Measurements from ENCODE around the gene DEPDC1B. TPM values are rescaled to one million over a fixed set of nuclear protein-coding genes. Genes with fewer than 3 reads are reported as not detected.

Gene DEPDC1B
- total RNA-seq, 1 donor from 2014 or later = 0.74 TPM

- H3K4me1 ChIP-seq = no peaks in the 10 kb centered on the region
- no peaks in the 10 kb centered on the region for H3K9me3 ChIP-seq
- no peaks in the 10 kb centered on the region for H3K36me3 ChIP-seq
- no peak overlapping the region for H3K4me3 ChIP-seq
- no peak for DNase-seq (ENCODE audit: extremely low spot score in 2 of 2)
- TF ChIP-seq POLR2A (IDR thresholded peaks at IDR 0.05) = no peak
- no peak for TF ChIP-seq CTCF (IDR thresholded peaks at IDR 0.05)
- no peak for TF ChIP-seq POLR2AphosphoS5 (IDR thresholded peaks at IDR 0.05; ENCODE audit: insufficient read depth in 1 of 2, low read depth in 1 of 2)
- no peak overlapping the region for H3K27ac ChIP-seq
- no peaks in the 10 kb centered on the region for H3K27me3 ChIP-seq
- intact Hi-C loops (cut with DNase I) = no loop called here
Measured at GRCh38 chr5:60638300-60638699, 61.7 kb downstream of the DEPDC1B start.

GRCh38 chr5:60636644-60637043 is 63.3 kb downstream of the DEPDC1B start:
- no peaks in the 10 kb centered on the region for H3K4me1 ChIP-seq
- H3K36me3 ChIP-seq = no peaks in the 10 kb centered on the region
- H3K27ac ChIP-seq = no peak overlapping the region
- no peaks in the 10 kb centered on the region for H3K27me3 ChIP-seq
- H3K4me3 ChIP-seq = no peak overlapping the region
- TF ChIP-seq POLR2AphosphoS5 (IDR thresholded peaks at IDR 0.05; ENCODE audit: insufficient read depth in 1 of 2, low read depth in 1 of 2) (no peak), CTCF (IDR thresholded peaks at IDR 0.05) (no peak), POLR2A (IDR thresholded peaks at IDR 0.05) (no peak)
- intact Hi-C loops (cut with DNase I) = no loop called here
- no peaks in the 10 kb centered on the region for H3K9me3 ChIP-seq
- no peak for DNase-seq (ENCODE audit: extremely low spot score in 2 of 2)

GRCh38 chr5:60636001-60636400 is 64.0 kb downstream of the DEPDC1B start:
- TF ChIP-seq POLR2A (IDR thresholded peaks at IDR 0.05) (no peak), POLR2AphosphoS5 (IDR thresholded peaks at IDR 0.05; ENCODE audit: insufficient read depth in 1 of 2, low read depth in 1 of 2) (no peak), CTCF (IDR thresholded peaks at IDR 0.05) (no peak)
- Histone ChIP-seq H3K9me3 (no peaks in the 10 kb centered on the region), H3K27me3 (no peaks in the 10 kb centered on the region), H3K36me3 (no peaks in the 10 kb centered on the region), H3K27ac (no peak overlapping the region), H3K4me1 (no peaks in the 10 kb centered on the region), H3K4me3 (no peak overlapping the region)
- intact Hi-C loops (cut with DNase I) = no loop called here
- no peak for DNase-seq (ENCODE audit: extremely low spot score in 2 of 2)

DNA sequence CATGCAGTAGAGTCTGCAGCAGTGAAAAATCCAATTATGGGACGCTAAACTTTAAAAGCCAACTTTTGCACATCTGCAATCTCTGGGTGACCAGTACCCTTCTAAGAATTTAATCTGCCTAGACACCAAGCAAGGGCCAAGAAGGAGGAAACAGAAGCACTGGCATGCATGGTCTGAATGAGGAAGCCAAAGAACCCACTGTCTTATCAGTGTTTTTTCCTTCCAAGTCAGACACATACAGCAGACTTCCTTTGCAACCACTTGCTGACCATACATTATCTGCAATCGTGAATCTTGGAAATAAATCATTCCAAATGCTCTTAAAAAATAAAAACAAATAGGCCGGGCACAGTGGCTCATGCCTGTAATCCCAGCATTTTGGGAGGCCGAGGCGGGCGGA is 65.9 kb downstream of the DEPDC1B start:
- Histone ChIP-seq H3K27me3 (no peaks in the 10 kb centered on the region), H3K9me3 (no peaks in the 10 kb centered on the region), H3K27ac (no peak overlapping the region), H3K4me1 (no peaks in the 10 kb centered on the region), H3K4me3 (no peak overlapping the region), H3K36me3 (no peaks in the 10 kb centered on the region)
- TF ChIP-seq POLR2A (IDR thresholded peaks at IDR 0.05) = no peak
- TF ChIP-seq CTCF (IDR thresholded peaks at IDR 0.05) = no peak
- TF ChIP-seq POLR2AphosphoS5 (IDR thresholded peaks at IDR 0.05; ENCODE audit: insufficient read depth in 1 of 2, low read depth in 1 of 2) = no peak
- intact Hi-C loops (cut with DNase I) = no loop called here
- no peak for DNase-seq (ENCODE audit: extremely low spot score in 2 of 2)

DNA sequence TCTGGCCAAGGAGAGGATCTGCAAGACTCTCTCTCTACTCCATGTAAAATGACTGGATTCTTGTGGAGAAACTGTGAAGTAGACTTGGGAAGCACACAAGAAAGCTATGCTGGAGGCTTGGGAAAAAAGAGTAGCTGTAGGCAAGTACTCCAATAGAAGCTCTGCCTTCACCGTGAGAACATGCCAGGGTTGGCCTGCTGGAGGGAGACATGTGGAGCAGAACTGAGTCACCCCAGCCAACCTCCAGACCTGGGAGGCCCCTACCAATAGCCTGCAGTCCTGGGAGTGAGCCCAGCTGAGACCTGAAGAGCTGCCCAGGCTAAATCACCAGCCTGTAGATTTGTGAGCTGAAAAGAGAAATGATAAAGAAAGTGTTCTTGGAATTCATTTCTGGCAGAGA is 66.6 kb downstream of the DEPDC1B start:
- H3K4me1 ChIP-seq = no peaks in the 10 kb centered on the region
- intact Hi-C loops (cut with DNase I) = no loop called here
- H3K36me3 ChIP-seq = no peaks in the 10 kb centered on the region
- no peak for DNase-seq (ENCODE audit: extremely low spot score in 2 of 2)
- H3K27me3 ChIP-seq = no peaks in the 10 kb centered on the region
- no peak overlapping the region for H3K4me3 ChIP-seq
- TF ChIP-seq POLR2AphosphoS5 (IDR thresholded peaks at IDR 0.05; ENCODE audit: insufficient read depth in 1 of 2, low read depth in 1 of 2) = no peak
- no peak for TF ChIP-seq POLR2A (IDR thresholded peaks at IDR 0.05)
- no peak for TF ChIP-seq CTCF (IDR thresholded peaks at IDR 0.05)
- H3K27ac ChIP-seq = no peak overlapping the region
- H3K9me3 ChIP-seq = no peaks in the 10 kb centered on the region
